Measurements from ENCODE around the gene UCK2. TPM values are rescaled to one million over a fixed set of nuclear protein-coding genes. Genes with fewer than 3 reads are reported as not detected.

The UCK2 gene
- polyA plus RNA-seq, 2 of the 4 experiments (the other 2 are of a cell fraction) = 72.4 to 98.9 TPM

- TF ChIP-seq HMGXB4 (CRISPR knock-in tag; IDR thresholded peaks at IDR 0.05; ENCODE audit: borderline replicate concordance) (no peak), HDAC2 (IDR thresholded peaks at IDR 0.05) (no peak)
Observed at GRCh38 chr1:165903672-165904071, 76.3 kb downstream of the UCK2 start (continued).

- WGBS (ENCODE audit: missing lambda C conversion rate) = 82% methylated on average over 4 of the region's 4 CpGs
- Histone ChIP-seq H3K4me1 (peaks cover 3% of the 10 kb centered on the region; the same call in 1 of the 3 replicates), H3K9me3 (no peaks in the 10 kb centered on the region), H3K4me2 (no peak overlapping the region), H3K27ac (no peak overlapping the region), H3K4me3 (no peak overlapping the region)
- POLR2A ChIA-PET = no interaction called here
- FAIRE-seq = no peak
- DNase-seq (ENCODE audit: low read depth in 1 of 2, low spot score in 1 of 2) = no peak
- TF ChIP-seq CBX8 (IDR thresholded peaks at IDR 0.05) (no peak), EP300 (IDR thresholded peaks at IDR 0.05) (no peak), HEYL (CRISPR knock-in tag; IDR thresholded peaks at IDR 0.05) (no peak), JUNB (IDR thresholded peaks at IDR 0.05) (no peak), ESRRA (IDR thresholded peaks at IDR 0.05; ENCODE audit: borderline replicate concordance, low read length) (no peak), EHMT2 (IDR thresholded peaks at IDR 0.05; ENCODE audit: low read depth) (no peak), BCL3 (IDR thresholded peaks at IDR 0.05) (no peak), CTCF (IDR thresholded peaks at IDR 0.05) (no peak), RNF2 (IDR thresholded peaks at IDR 0.05; ENCODE audit: borderline replicate concordance, low read depth) (no peak), ELK1 (IDR thresholded peaks at IDR 0.05; ENCODE audit: low read depth, low read length) (no peak), ZC3H11A (IDR thresholded peaks at IDR 0.05) (no peak), GATA3 (IDR thresholded peaks at IDR 0.05; ENCODE audit: borderline replicate concordance) (no peak), SREBF2 (IDR thresholded peaks at IDR 0.05) (no peak), SMC3 (IDR thresholded peaks at IDR 0.05) (no peak), KDM1A (IDR thresholded peaks at IDR 0.05; ENCODE audit: low read depth) (no peak), HOXB5 (CRISPR knock-in tag; IDR thresholded peaks at IDR 0.05) (no peak), RAD21 (conservative IDR thresholded peaks at IDR 0.05 in 1 of 2, IDR thresholded peaks at IDR 0.05 in 1 of 2) (no peak)
- no peak for ATAC-seq
- CTCF ChIA-PET = interaction anchor here (0.9 to 4.7 kb wide), 2 partner anchors 10 to 187 kb away, joined by 5 to 34 read pairs; no protein-coding TSS in a partner anchor
Observed at GRCh38 chr1:165904948-165905347, 77.5 kb downstream of the UCK2 start.

- 98% methylated on average over 3 of the region's 3 CpGs for WGBS (ENCODE audit: missing lambda C conversion rate)
- H3K4me2 ChIP-seq = no peak overlapping the region
- no peaks in the 10 kb centered on the region for H3K9me3 ChIP-seq
- ChIA-PET CTCF (interaction anchor here (0.9 to 4.7 kb wide), 4 partner anchors 9 to 305 kb away, joined by 3 to 34 read pairs (median 4); no protein-coding TSS in a partner anchor), POLR2A (no interaction called here)
- no peak for ATAC-seq
- H3K4me3 ChIP-seq = no peak overlapping the region
- H3K4me1 ChIP-seq = peaks cover 8% of the 10 kb centered on the region; the same call in 1 of the 3 replicates
- H3K27ac ChIP-seq = no peak overlapping the region
- TF ChIP-seq TFCP2L1 (CRISPR knock-in tag; IDR thresholded peaks at IDR 0.05) (no peak), NPAS2 (CRISPR knock-in tag; IDR thresholded peaks at IDR 0.05; ENCODE audit: borderline replicate concordance) (no peak), NR3C1 (IDR thresholded peaks at IDR 0.05) (no peak), MAX (IDR thresholded peaks at IDR 0.05) (no peak), GATA3 (IDR thresholded peaks at IDR 0.05; ENCODE audit: borderline replicate concordance) (no peak), JUN (IDR thresholded peaks at IDR 0.05) (no peak), CBX8 (IDR thresholded peaks at IDR 0.05) (no peak), NFE2L2 (conservative IDR thresholded peaks at IDR 0.05; ENCODE audit: low read length) (no peak), POLR2A (IDR thresholded peaks at IDR 0.05; ENCODE audit: low read length) (no peak), REST (IDR thresholded peaks at IDR 0.05) (no peak), RAD21 (conservative IDR thresholded peaks at IDR 0.05 in 1 of 2, IDR thresholded peaks at IDR 0.05 in 1 of 2) (no peak)
- DNase-seq (ENCODE audit: low read depth in 1 of 2, low spot score in 1 of 2) = no peak
- FAIRE-seq = no peak
Observed at GRCh38 chr1:165905853-165906252, 78.4 kb downstream of the UCK2 start.

All from A549 (cell line).